ENCODE measurements around the gene RARG.

DNA sequence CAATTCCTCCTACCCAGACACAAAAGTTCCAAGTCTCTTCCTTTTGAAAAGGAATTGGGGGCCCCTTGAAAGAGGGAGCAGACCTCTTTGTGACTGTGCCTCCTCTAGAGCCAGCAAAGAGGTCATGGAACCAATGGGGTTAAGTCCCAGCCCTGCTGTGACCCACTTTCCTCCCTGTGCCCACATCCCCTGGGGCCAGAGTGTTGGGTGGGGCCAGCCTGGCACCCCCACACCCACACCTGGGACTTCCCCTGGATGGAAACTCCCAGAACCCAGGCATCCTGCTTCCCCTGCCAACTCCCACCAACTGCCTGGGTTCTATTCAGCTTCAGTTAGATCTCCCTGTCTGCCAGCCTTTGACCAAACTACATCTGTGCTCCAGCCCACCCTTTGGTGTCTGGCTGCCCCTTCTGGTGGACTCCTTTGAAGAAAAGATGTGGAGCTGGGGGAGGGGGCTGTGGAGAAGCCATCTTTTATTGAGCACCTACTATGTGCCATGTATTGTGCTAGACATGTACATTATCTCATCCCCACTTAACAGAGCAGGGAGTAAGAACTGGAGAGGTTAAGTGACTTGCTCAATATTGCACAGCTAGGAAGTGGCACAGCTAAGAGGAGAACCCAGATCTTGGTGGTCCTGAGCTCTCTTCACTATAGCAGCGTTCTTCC lies 4.6 kb upstream of the RARG start:
- no peak for TF ChIP-seq POLR2AphosphoS5 (IDR thresholded peaks at IDR 0.05)
- no peak for TF ChIP-seq POLR2A (IDR thresholded peaks at IDR 0.05)
